Measurements from ENCODE around the gene TMEM270.

- TF ChIP-seq, protein P1, sequence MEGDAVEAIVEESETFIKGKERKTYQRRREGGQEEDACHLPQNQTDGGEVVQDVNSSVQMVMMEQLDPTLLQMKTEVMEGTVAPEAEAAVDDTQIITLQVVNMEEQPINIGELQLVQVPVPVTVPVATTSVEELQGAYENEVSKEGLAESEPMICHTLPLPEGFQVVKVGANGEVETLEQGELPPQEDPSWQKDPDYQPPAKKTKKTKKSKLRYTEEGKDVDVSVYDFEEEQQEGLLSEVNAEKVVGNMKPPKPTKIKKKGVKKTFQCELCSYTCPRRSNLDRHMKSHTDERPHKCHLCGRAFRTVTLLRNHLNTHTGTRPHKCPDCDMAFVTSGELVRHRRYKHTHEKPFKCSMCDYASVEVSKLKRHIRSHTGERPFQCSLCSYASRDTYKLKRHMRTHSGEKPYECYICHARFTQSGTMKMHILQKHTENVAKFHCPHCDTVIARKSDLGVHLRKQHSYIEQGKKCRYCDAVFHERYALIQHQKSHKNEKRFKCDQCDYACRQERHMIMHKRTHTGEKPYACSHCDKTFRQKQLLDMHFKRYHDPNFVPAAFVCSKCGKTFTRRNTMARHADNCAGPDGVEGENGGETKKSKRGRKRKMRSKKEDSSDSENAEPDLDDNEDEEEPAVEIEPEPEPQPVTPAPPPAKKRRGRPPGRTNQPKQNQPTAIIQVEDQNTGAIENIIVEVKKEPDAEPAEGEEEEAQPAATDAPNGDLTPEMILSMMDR (IDR thresholded peaks at IDR 0.05), result no peak
- no peak for TF ChIP-seq POLR2A (IDR thresholded peaks at IDR 0.05)
Observed at GRCh38 chr7:73861305-73861704, 346 bp downstream of the TMEM270 start.

All from lower leg skin (tissue), 3 donors.